Kidney (tissue), 14 donors: ENCODE results near the gene FHAD1. TPM values are rescaled to one million over a fixed set of nuclear protein-coding genes. Genes with fewer than 3 reads are reported as not detected.

ENCODE experiments used
- DNase-seq, 5 donors: peaks; one replicate each; pipeline ENCODE4 v3.0.0-alpha.2; 2013 to 2020
- FAIRE-seq: peaks from 2 replicates; lab custom pipeline; 2012; peaks lifted over from hg19 to GRCh38; lab: Jason Lieb, UNC
- H3K27ac ChIP-seq, 2 donors: one replicate each; pipeline ENCODE4 v1.7.0; 2013; ENCODE audit warnings: low read depth in 2 of 2, low read length in 2 of 2, inconsistent platforms in 1 of 2
- H3K27me3 ChIP-seq: one replicate; pipeline ENCODE4 v1.7.1; 2013; ENCODE audit warnings: low read length, inconsistent platforms; ENCODE audit not compliant: control insufficient read depth, insufficient read depth
- H3K36me3 ChIP-seq, 3 donors: one replicate each; pipeline versions ENCODE4 v1.7.0 to v1.7.1; 2013; ENCODE audit warnings: low read length in 3 of 3, control low read depth in 1 of 3, inconsistent platforms in 1 of 3; ENCODE audit not compliant: insufficient read depth in 3 of 3, control insufficient read depth in 2 of 3
- H3K4me1 ChIP-seq, 3 donors: one replicate each; pipeline versions ENCODE4 v1.7.0 to v1.7.1; 2013; ENCODE audit warnings: low read length in 3 of 3, inconsistent platforms in 1 of 3, low read depth in 1 of 3; ENCODE audit not compliant: control insufficient read depth in 2 of 3, insufficient read depth in 2 of 3
- H3K4me3 ChIP-seq, 3 donors: one replicate each; pipeline versions ENCODE4 v1.7.0 to v1.8.1; 2013; ENCODE audit warnings: low read length in 3 of 3, control low read depth in 1 of 3, inconsistent platforms in 1 of 3
- H3K9ac ChIP-seq, 3 donors: one replicate each; pipeline versions ENCODE4 v1.7.0 to v1.7.1; 2013; ENCODE audit warnings: low read length in 3 of 3, control low read depth in 1 of 3, inconsistent platforms in 1 of 3
- H3K9me3 ChIP-seq, 3 donors: one replicate each; pipeline versions ENCODE4 v1.7.0 to v1.7.1; 2013; ENCODE audit warnings: low read length in 3 of 3, control low read depth in 1 of 3, inconsistent platforms in 1 of 3; ENCODE audit not compliant: control insufficient read depth in 2 of 3, insufficient read depth in 1 of 3
- CTCF ChIP-seq: IDR thresholded peaks from 3 replicates; pipeline ENCODE4 v1.5.1; 2012; ENCODE audit warnings: mild to moderate bottlenecking, moderate library complexity, borderline replicate concordance; ENCODE audit not compliant: insufficient read depth; ENCODE audit errors: extremely low read depth
- intact Hi-C: fragments of 100-400 bp; cut with DNase I; formaldehyde crosslinking; loops from one replicate; pipeline ENCODE4 v1.11.1; 2022
- polyA plus RNA-seq: library from polyadenylated mRNA; stranded (reverse); fragments of 350-450 nt; fragmentation: Illumina TruSeq; extraction: RNeasy Lipid Tissue Mini Kit (QIAGEN cat#74804); gene quantifications from one replicate; pipeline ENCODE4 v1.2.3, GENCODE V29; 2014; ENCODE audit warnings: low read depth, low replicate concordance; ENCODE audit not compliant: insufficient read depth
- total RNA-seq: library from RNA; stranded (reverse); fragmentation: NEBNext Ultra II Directional; extraction: Animal tissue kit (Norgen Biotek cat#: 25700); gene quantifications from one replicate; pipeline ENCODE4 v1.2.1, GENCODE V29; 2021
- donor health status: control.
- donor health status: control.
- donor health status: control.
- donor health status: control.
- donor health status: control.
- donor health status: DM: yes; HTN: yes; CAD: no.
- donor health status: Normal renal cell carcinoma (clear cell type).

The FHAD1 gene
- total and polyA plus RNA-seq, 2 donors from 2014 or later = 0.84 to 4.2 TPM

- H3K9me3 ChIP-seq = no peaks in the 10 kb centered on the region
- no peak for TF ChIP-seq CTCF
- H3K27ac ChIP-seq = peak overlapping the region; percentile 96 to 97
- H3K9ac ChIP-seq = peak overlapping the region in 2 of 3 donors; percentile 28 to 87
- no peak for DNase-seq
- intact Hi-C loops = no loop called here
- peaks cover 0 to under 1% (median under 1%) of the 10 kb centered on the region in 3 donors for H3K36me3 ChIP-seq
- peaks cover 3 to 71% (median 63%) of the 10 kb centered on the region in 3 donors for H3K4me1 ChIP-seq
- FAIRE-seq = peak; percentile 91
- H3K27me3 ChIP-seq = no peaks in the 10 kb centered on the region
- peak overlapping the region in 2 of 3 donors; percentile 35 to 37 for H3K4me3 ChIP-seq
Measured at GRCh38 chr1:15201221-15201620, 45.8 kb upstream of the FHAD1 start.

- Histone ChIP-seq H3K4me3 (peak overlapping the region in 2 of 3 donors; percentile 35 to 37), H3K4me1 (peaks cover 3 to 70% (median 63%) of the 10 kb centered on the region in 3 donors), H3K27me3 (no peaks in the 10 kb centered on the region), H3K27ac (peak overlapping the region; percentile 96 to 97), H3K9ac (peak overlapping the region in 2 of 3 donors; percentile 28 to 87), H3K9me3 (no peaks in the 10 kb centered on the region), H3K36me3 (no peaks in the 10 kb centered on the region)
- peak in 2 of 5 donors; percentile 68 to 74 for DNase-seq
- TF ChIP-seq CTCF = no peak
- peak; percentile 23 for FAIRE-seq
- intact Hi-C loops = no loop called here
Measured at GRCh38 chr1:15201849-15202551, 45.0 kb upstream of the FHAD1 start.

- FAIRE-seq (no peak), DNase-seq (peak in 1 of 5 donors; percentile 9)
- intact Hi-C loops = no loop called here
- Histone ChIP-seq H3K4me3 (no peak overlapping the region), H3K36me3 (no peaks in the 10 kb centered on the region), H3K9ac (no peak overlapping the region), H3K9me3 (no peaks in the 10 kb centered on the region), H3K27ac (peak overlapping the region; percentile 78 to 97), H3K4me1 (peaks cover 3 to 57% (median 54%) of the 10 kb centered on the region in 3 donors), H3K27me3 (no peaks in the 10 kb centered on the region)
- TF ChIP-seq CTCF = no peak
Measured at GRCh38 chr1:15204931-15205330, 42.1 kb upstream of the FHAD1 start.
